Lower leg skin (tissue), 4 donors: Measurements from ENCODE around the gene ARHGAP15. TPM values are rescaled to one million over a fixed set of nuclear protein-coding genes. Genes with fewer than 3 reads are reported as not detected.

Experiments used
- DNase-seq, 2 donors: peaks; one replicate each; pipeline ENCODE4 v3.0.0-alpha.2; 2019; ENCODE audit warnings: low spot score in 2 of 2
- H3K4me3 ChIP-seq: fragments of 200-600 bp; sonication (generic); 2 replicates; pipeline ENCODE4 v1.5.1; 2017; ENCODE audit warnings: mild to moderate bottlenecking, low read depth; ENCODE audit not compliant: poor library complexity, severe bottlenecking
- POLR2A ChIP-seq, 2 donors: fragments of 450-650 bp; IDR thresholded peaks; one replicate each; pipeline ENCODE4 v1.6.1; 2016 to 2017; ENCODE audit warnings: antibody characterized with exemption in 2 of 2, mild to moderate bottlenecking in 1 of 2, moderate library complexity in 1 of 2
- WGBS, 2 donors: methylation state at CpG; one replicate each; pipeline ENCODE4 v1.1.5; 2018; 5-methylcytosine and 5-hydroxymethylcytosine counted together
- intact Hi-C: fragments of 100-400 bp; cut with DNase I; formaldehyde crosslinking; loops from one replicate; pipeline ENCODE4 v1.15.0; 2023; ENCODE audit warnings: low total_unique reads
- total RNA-seq, 4 donors: library from RNA; depleted of rRNA; stranded (reverse); fragments of >200 nt; gene quantifications; one replicate each; pipeline ENCODE4 v1.1.0, GENCODE V29; 2016
- TF ChIP-seq, protein P1 (sequence below), 3 donors: fragments of 450-650 bp; IDR thresholded peaks; one replicate each; pipeline ENCODE4 v1.5.1; 2016; ENCODE audit warnings: antibody characterized with exemption in 3 of 3, mild to moderate bottlenecking in 3 of 3, moderate library complexity in 2 of 3

ARHGAP15 gene
- total RNA-seq, 4 donors from 2014 or later = 1.1 to 4.6 (median 2.4) TPM

DNA sequence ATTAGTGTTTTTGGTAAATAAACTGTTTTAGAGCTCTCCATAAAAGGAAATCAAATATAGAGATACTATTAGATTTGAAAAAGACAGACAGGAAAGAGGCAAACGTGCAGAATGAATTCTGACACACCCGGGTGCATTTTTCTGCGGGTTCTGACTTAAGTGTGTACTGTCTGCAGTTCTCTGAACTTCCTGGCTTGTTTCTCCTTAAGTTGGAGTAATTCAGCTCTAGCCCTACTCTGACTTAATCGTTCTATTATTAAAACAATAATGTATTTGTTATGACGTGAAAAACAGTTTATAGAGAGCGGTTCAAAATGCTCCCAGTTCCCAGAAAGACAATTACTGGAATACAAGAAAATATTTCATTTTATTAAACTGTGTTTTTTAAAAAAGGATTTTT is 305.9 kb downstream of the ARHGAP15 start:
- intact Hi-C loops = no loop called here
- WGBS, 2 donors = 27 to 35% methylated on average over 6 of the region's 6 CpGs
- no peak for DNase-seq
- no peak for TF ChIP-seq POLR2A (IDR thresholded peaks at IDR 0.05)
- TF ChIP-seq, protein P1, sequence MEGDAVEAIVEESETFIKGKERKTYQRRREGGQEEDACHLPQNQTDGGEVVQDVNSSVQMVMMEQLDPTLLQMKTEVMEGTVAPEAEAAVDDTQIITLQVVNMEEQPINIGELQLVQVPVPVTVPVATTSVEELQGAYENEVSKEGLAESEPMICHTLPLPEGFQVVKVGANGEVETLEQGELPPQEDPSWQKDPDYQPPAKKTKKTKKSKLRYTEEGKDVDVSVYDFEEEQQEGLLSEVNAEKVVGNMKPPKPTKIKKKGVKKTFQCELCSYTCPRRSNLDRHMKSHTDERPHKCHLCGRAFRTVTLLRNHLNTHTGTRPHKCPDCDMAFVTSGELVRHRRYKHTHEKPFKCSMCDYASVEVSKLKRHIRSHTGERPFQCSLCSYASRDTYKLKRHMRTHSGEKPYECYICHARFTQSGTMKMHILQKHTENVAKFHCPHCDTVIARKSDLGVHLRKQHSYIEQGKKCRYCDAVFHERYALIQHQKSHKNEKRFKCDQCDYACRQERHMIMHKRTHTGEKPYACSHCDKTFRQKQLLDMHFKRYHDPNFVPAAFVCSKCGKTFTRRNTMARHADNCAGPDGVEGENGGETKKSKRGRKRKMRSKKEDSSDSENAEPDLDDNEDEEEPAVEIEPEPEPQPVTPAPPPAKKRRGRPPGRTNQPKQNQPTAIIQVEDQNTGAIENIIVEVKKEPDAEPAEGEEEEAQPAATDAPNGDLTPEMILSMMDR (IDR thresholded peaks at IDR 0.05) = no peak
- H3K4me3 ChIP-seq = no peak overlapping the region

DNA sequence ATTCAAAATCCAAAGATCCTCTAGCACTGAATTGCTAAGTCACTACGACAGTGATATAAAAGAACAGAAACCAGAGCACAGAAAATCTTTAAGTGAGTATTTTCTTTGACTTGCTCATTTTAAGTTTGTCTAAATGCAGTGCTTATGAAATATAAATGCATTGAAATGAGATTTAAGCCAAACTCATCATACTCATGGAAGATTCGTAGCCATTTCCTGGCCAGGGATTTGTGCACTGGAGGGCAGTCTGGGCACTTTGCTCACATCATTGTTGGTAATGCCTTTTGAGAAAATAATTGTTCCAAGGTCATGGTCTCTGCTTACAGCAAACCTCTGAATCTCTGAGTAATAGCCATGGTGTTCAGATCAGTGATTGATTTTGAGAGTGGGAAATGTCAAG is 307.7 kb downstream of the ARHGAP15 start:
- DNase-seq = no peak
- intact Hi-C loops = no loop called here
- TF ChIP-seq, protein P1 (IDR thresholded peaks at IDR 0.05) = no peak
- TF ChIP-seq POLR2A (IDR thresholded peaks at IDR 0.05) = no peak
- WGBS, 2 donors = 78 to 83% methylated on average over 2 of the region's 2 CpGs
- no peak overlapping the region for H3K4me3 ChIP-seq

- WGBS, 2 donors = 57 to 66% methylated on average over 5 of the region's 5 CpGs
Observed at GRCh38 chr2:143440411-143441012, 311.3 kb downstream of the ARHGAP15 start.

GRCh38 chr2:143442193-143442592 is 313.0 kb downstream of the ARHGAP15 start:
- intact Hi-C loops = no loop called here
- no peak for DNase-seq
- WGBS, 2 donors = 82 to 89% methylated on average over 6 of the region's 6 CpGs
- TF ChIP-seq POLR2A (IDR thresholded peaks at IDR 0.05) = no peak
- H3K4me3 ChIP-seq = no peak overlapping the region

More at GRCh38 chr2:143440411-143441012, 311.3 kb downstream of the ARHGAP15 start:
- intact Hi-C loops = no loop called here
- no peak for DNase-seq
- no peak overlapping the region for H3K4me3 ChIP-seq
- TF ChIP-seq, protein P1 (IDR thresholded peaks at IDR 0.05) = no peak
- no peak for TF ChIP-seq POLR2A (IDR thresholded peaks at IDR 0.05)

DNA sequence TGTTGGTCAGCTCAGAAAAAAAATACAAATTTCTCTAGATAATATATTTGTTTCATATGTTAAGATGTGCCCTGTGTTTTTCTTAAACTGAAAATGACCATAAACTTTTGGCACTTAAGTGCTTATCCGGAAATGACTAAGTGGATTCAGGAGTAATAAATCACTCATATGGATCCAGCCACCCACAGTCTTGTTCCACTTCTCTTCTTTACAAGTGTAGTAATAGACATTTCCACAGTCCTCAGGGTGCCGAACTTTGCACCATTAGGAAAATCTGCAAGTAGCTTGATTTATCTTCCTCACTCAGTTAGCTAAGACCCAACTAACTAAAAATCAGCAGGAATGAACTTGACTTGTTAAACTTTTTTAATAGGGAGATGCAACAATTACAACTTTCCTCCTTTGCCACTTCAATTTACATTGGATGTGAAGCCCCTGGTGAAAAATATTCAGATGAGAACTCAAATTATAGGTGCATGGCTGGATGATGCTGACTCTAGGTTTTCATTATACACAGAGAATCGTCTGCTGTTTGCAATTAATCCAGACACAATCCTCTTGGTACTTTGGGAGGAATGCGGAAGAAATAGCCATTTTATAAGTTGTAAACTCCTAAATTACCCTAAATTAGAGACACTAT is 322.5 kb downstream of the ARHGAP15 start:
- DNase-seq = no peak
- no peak overlapping the region for H3K4me3 ChIP-seq
- intact Hi-C loops = no loop called here
- WGBS, 2 donors = 50 to 53% methylated on average over 4 of the region's 4 CpGs
- TF ChIP-seq, protein P1 (IDR thresholded peaks at IDR 0.05) = no peak
- no peak for TF ChIP-seq POLR2A (IDR thresholded peaks at IDR 0.05)

- H3K4me3 ChIP-seq = no peak overlapping the region
- no peak for DNase-seq
- TF ChIP-seq, protein P1 (IDR thresholded peaks at IDR 0.05) = no peak
- no peak for TF ChIP-seq POLR2A (IDR thresholded peaks at IDR 0.05)
- intact Hi-C loops = no loop called here
- 77 to 88% methylated on average over 3 of the region's 3 CpGs for WGBS, 2 donors
Observed at GRCh38 chr2:143452817-143453451, 323.7 kb downstream of the ARHGAP15 start.
